Testis (tissue), 2 donors: ENCODE data around the gene GRK3.

Experiments
- POLR2A ChIP-seq: fragments of 450-650 bp; IDR thresholded peaks from one replicate; pipeline ENCODE4 v1.6.1; 2017; ENCODE audit warnings: antibody characterized with exemption, mild to moderate bottlenecking, moderate library complexity
- TF ChIP-seq, protein P1 (sequence below), 3 experiments: fragments of 450-650 bp in 2 of 3; fragments of 200-600 bp in 1 of 3; sonication (generic) in 1 of 3; IDR thresholded peaks; one replicate each; pipeline ENCODE4 v1.5.1; 2016 to 2019; ENCODE audit warnings: antibody characterized with exemption in 3 of 3, mild to moderate bottlenecking in 2 of 3, moderate library complexity in 1 of 3

DNA sequence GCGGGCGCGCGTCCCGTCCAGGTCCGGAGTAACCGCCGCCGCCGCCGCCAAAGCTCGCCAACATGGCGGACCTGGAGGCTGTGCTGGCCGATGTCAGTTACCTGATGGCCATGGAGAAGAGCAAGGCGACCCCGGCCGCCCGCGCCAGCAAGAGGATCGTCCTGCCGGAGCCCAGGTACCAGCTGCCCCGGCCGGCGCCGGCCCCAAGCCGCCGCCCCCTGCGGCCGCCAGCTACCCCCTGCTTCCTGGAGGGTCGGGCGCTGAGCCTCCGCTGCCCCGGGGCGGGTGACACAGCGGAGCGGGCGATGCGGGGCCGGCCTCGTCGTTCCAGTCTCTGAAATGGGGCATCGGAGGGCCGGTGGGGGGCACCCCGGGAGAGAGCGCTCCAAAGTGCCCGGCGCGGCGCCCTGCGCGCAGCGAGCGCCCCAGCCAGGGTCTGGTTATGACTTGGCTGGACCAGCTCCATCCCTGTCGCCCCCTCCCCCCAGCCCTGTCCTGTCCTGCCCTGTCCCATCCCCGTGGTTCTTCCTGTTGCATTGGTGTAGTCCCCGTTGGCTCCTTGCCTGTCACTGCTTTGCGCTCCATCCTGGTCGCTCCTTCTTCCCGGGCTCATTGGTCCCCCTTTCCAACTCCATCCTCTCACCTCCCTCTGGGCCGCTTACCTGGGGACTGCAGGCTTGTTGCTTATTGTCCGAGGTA lies 653 bp downstream of the GRK3 start:
- TF ChIP-seq, protein P1, sequence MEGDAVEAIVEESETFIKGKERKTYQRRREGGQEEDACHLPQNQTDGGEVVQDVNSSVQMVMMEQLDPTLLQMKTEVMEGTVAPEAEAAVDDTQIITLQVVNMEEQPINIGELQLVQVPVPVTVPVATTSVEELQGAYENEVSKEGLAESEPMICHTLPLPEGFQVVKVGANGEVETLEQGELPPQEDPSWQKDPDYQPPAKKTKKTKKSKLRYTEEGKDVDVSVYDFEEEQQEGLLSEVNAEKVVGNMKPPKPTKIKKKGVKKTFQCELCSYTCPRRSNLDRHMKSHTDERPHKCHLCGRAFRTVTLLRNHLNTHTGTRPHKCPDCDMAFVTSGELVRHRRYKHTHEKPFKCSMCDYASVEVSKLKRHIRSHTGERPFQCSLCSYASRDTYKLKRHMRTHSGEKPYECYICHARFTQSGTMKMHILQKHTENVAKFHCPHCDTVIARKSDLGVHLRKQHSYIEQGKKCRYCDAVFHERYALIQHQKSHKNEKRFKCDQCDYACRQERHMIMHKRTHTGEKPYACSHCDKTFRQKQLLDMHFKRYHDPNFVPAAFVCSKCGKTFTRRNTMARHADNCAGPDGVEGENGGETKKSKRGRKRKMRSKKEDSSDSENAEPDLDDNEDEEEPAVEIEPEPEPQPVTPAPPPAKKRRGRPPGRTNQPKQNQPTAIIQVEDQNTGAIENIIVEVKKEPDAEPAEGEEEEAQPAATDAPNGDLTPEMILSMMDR (IDR thresholded peaks at IDR 0.05) = no peak
- TF ChIP-seq POLR2A = no peak
